GM04503 (cell line): ENCODE measurements around the gene ABCA6.
A peak's percentile ranks its signal among the peaks of the same experiment; 100 is the strongest.

Experiments
- DNase-seq: peaks from one replicate; pipeline ENCODE4 v3.0.0-alpha.2; 2012; ENCODE audit warnings: low read depth

ABCA6 gene

DNA sequence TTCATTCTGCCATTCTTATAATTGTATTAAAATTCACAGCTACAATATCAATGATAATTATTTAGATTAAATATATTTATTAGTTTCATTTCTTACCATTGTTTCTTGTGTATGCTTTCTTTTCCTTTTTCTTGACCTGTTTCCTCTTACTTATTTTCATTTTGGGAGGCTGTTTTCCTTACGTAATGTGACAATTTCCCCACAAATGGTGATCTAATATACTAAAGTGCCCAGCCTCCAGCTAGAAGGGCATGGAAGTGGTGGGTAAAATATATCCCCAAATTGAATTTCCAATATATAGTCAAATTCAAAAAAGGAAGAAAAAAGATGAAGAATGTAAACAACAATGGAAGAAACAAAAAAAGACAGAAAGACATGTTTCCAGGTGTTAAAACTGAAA is 1.5 kb upstream of the ABCA6 start:
- DNase-seq, result no peak

- DNase-seq, result peak; percentile 53
Measured at GRCh38 chr17:69142175-69142802, 594 bp upstream of the ABCA6 start.

- no peak for DNase-seq
Measured at GRCh38 chr17:69134112-69134511, 7.6 kb downstream of the ABCA6 start.

GRCh38 chr17:69130627-69131296 is 10.9 kb downstream of the ABCA6 start:
- DNase-seq, result no peak

DNA sequence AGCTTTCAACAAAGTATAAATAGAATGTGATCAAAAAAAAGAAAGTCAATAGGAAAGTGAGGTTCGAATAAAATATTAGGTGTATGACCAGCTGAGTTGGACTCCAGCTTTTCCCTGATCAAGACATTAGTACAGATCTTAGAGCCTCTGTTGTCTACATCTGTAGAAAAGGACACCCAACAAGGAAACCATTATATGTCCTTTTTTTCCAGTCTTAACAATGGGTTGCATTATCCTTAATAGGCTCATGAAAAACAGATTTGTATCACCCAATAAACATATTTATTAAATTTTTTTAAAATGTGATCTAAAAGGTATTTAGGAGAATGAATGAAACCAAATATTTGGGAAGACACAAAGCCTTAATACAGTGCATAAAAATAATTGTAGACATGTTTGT is 18.1 kb downstream of the ABCA6 start:
- DNase-seq, result no peak

- DNase-seq, result no peak
Measured at GRCh38 chr17:69122065-69122464, 19.6 kb downstream of the ABCA6 start.

DNA sequence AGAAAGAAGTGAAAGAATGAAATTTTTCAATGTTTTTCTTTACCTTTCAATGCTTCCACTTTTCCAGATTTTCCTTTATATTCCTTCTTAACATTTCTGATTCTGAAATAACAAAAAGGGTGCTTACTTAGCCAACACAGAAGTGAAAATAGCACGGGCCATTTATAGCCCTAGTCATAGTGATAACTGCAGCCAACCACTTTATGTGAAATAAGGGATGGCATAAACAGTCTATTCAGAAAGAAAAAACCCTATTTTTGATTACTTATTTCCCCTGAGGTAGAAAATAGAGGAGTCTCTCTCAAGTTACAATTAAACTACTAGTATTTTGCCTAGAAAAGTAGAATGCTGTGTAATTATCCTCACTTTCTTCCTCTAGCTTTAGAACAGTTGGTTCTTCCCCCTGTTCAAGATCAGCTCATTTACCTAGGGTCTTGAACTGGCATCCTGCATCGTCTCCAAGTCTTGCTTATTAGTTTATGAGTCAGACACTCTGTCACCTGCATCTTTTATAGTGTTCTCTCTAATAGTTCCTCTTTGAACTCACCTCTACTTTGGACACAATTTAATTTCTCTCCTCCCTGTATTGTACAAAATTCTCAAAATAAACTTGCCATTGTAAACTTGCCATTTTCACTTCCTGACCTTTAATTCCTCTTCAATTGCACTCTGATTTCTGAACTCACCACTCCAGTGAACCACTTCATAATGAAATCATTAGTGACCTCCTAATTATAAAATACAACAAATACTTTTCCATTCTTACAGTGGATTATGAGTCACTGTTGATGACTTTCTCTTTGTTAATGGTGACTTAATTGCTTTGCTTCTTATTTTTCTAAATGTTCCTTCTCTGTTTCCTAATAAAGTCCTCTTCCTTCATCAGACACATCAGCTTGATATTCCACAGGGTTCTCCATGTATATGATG is 23.6 kb downstream of the ABCA6 start:
- no peak for DNase-seq

GRCh38 chr17:69111794-69112193 is 29.9 kb downstream of the ABCA6 start:
- no peak for DNase-seq

DNA sequence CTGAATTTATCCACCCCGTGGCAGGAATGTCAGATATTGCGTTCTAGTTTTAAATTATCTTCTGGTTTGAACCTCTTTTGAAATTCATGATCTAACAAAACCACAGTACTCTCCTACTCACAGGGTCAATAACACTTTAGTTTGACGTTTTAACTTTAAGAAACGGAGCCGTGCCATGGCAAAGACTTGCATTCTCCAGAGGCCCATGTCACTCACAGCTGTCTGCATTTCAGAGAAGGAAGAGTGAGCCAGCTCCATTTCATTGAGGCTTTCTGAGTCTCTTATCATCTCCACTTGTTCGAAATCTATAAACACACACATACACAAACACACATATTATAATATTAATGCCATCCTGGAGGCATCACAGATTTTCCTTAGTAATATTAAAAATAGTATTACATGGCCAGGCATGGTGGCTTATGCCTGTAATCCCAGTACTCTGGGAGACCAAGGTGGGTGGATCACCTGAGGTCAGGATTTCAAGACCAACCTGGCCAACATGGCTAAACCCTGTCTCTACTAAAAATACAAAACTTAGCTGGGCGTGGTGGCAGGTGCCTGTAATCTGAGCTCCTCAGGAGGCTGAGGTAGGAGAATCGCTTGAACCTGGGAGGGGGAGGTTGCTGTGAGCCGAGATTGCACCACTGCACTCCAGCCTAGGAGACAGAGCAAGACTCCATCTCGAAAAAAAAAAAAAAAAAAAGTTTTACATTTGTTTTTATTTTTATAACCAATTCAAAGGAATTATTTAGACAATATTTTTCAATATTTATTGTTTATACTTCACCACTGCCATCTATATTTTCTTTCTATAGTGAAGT is 35.6 kb downstream of the ABCA6 start:
- no peak for DNase-seq

- no peak for DNase-seq
Measured at GRCh38 chr17:69103557-69104233, 38.0 kb downstream of the ABCA6 start.

DNA sequence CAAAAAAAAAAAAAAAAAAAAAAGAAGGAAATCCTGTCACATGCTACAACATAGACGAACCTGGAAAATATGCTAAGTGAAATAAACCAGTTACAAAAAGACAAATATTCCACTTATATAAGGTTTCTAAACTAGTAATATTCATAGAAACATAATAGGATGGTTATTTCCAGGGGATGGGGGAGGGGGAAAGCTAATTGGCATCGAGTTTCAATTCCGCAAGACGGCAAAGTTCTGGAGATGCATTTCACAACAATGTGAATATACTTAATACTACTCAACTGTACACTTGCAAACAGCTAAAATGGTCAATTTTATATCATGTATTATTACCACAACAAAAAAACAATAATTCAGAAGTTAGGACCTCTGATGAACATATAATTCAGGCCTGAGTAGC is 43.1 kb downstream of the ABCA6 start:
- no peak for DNase-seq

DNA sequence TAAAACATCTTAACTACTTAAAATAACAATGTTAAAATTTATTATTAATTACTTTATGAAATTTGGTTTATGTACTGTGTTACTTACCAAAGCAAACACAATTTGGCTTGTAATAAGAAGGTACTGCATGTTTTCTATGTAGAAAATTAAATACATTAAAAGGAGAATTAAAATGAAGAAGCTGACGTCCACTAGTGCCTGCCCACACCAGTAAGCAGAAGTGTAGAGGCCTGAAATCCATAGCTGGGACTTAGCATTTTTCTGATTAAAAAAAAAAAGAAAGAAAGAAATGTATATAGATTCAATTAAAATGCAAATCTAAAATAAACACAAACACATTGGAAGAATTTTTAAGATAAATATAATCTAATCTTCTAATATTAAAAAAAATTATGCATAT is 45.2 kb downstream of the ABCA6 start:
- DNase-seq, result no peak

- no peak for DNase-seq
Measured at GRCh38 chr17:69093995-69094394, 47.7 kb downstream of the ABCA6 start.

GRCh38 chr17:69093279-69093789 is 48.4 kb downstream of the ABCA6 start:
- DNase-seq, result no peak

DNA sequence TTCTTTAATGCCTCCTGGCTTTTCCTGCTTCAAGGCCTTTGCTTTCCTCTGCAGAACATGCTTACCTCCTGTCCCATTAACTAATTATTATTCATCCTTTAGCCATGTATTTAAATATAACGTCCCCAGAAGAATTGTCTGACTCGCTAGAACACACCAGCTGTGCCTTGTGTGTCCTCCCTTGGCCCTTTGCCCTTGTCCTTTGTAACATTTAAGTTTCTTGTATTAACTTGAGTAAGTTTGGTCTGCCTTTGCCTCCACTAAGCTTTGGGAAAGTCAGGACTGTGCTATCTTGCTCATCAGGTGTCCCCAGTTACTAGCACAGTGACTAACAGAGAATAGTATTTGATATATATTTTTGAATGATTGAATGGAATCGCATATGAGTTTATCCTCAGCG is 51.3 kb downstream of the ABCA6 start:
- no peak for DNase-seq

GRCh38 chr17:69088643-69089200 is 53.0 kb downstream of the ABCA6 start:
- no peak for DNase-seq

- DNase-seq, result no peak
Measured at GRCh38 chr17:69086641-69087040, 55.1 kb downstream of the ABCA6 start.

- no peak for DNase-seq
Measured at GRCh38 chr17:69084911-69085310, 56.8 kb downstream of the ABCA6 start.

DNA sequence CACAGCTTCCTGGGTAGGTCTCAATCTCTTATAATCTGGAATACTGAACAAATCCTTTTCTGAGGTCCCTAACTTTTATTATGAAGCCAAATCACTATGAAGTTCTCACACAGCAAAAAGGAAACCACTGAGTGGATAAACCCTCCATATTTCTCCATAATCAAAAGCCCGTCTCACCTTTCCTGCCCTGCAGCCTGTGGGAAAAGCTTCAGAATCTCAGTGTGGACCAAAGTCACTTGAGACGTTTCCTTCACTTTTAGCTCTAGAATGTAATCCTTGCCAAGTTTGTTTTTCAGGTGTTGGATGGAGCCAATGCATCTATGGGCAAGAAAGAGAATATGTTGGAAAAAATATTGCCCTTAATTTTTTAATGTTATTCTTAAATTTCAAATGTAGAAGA is 59.0 kb downstream of the ABCA6 start:
- no peak for DNase-seq

DNA sequence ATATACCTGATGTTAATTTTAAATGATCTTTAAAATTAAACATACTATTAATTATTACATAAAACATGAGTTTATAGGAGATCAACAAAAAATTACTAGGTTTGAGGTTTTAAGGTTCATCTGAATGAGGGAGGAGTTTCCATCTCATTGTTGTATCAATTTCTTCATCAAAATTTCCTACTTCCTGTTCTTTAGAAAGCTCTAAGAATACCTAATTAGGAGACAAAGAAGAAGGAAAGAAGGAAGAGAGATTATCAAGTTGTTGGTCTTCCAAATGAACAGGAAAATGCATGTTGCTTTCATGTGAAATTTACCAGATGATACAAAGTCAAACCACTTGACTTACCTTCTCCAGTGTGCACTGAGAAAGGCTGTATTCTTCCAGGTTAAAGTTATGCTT is 62.8 kb downstream of the ABCA6 start:
- DNase-seq, result no peak

DNA sequence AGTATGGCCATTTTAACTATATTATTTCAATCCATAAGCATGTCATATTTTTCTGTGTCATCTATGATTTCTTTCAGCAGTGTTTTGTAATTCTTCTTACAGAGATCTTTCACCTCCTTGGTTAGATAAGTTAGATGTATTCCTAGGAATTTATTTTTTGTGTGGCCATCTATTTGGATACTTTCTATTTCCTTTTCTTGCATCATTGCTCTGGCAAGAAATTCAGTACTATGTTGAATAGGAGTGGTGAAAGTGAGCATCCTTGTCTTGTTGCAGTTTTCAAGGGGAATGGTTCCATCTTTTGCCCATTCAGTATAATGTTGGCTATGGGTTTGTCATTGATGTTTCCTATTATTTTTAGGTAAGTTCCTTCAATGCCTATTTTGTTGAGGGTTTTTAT is 65.9 kb downstream of the ABCA6 start:
- DNase-seq, result no peak
